Measurements from ENCODE around the gene OPRD1.
A peak's percentile ranks its signal among the peaks of the same experiment; 100 is the strongest.

The OPRD1 gene

DNA sequence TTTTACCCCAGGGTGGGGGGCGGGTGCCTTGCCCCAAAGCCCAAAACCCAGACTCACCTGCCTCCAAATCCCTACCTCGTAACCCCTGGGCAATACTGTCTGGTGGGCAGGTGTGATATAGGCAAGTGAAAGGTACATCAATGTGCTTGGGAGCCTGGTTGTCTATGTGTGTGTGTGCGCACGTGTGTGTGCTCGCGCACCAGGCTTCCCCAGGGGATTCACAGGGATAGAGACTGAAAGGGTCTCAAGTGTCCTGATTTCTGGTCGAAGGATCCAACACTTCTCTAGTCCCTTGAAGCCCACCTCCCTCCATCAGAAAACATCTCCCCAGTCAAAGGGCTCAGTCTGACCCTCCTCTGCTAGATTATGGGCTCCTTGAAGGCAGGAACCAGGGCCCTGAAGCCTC, 73.5 kb downstream of the OPRD1 start:
- no peak for DNase-seq (ENCODE audit: low read depth in 2 of 2)

DNA sequence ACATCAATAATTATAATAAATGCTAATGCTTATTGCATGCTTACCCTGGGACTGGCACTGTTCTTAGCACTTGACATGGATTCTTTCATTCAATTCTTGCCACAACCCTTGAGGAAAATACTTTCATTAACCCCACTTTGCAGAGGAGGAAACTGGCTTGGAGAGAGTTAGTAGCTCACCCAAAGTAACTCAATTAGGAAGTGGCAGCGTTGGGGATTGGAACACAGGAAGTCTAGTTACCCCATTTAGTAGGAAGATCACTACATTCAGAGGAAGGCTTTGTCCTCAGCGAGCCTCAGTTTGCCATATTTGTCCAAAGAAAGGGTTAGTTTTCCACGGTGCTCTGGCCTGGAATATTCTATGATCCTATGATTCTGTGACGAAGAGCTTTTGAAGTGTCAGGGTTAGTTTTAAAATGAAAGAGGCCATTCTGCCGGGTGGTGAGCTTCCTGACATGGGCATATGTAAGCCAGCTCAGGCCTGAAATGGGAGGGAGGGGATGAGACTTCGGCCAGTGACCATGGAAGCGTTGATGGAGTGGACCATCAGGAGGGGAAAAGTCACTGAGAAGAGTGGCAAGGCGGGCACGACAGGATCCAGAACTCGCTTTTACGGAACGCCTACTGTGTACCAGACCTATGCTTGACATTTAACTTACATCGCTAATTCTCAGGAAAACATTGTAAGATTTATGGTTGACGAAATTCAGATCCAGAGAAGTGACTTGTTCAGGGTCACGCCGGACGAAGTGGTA, 74.2 kb downstream of the OPRD1 start:
- DNase-seq (ENCODE audit: low read depth in 2 of 2), result no peak

DNA sequence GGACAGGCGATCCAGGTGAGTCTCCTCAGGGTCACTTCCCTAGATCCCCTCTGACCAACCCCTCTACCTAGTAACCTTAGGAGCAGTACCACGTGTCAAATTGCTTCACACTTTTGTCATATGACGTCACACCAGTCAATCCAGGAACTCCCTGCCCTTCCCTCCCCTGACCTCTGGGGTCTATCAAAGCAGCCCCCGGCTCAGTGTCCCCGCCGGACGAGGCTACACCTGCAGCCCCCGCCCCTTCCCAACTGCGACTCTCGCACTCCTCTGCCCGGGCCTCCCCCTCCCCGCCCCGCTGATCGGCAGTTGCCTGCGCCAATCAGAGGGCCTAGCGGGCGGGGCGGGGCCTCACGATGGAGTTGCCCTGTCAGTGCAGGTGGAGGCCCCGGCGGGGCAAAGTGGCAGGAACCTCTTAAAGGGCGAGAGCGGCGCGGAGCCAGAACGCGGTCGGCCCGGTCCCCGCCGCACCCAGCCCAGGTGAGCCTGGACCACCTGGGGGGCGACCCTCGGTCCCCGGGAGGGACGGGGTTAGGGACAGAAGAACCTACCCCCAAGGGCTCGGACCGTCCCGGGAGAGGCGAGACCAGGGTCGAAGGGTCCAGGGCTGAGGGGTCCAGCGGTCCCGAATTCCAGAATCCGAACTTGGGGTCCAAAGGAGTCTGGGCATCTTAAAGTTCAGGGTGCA, 74.9 kb downstream of the OPRD1 start:
- peak; percentile 74 to 80 for DNase-seq (ENCODE audit: low read depth in 2 of 2)

DNA sequence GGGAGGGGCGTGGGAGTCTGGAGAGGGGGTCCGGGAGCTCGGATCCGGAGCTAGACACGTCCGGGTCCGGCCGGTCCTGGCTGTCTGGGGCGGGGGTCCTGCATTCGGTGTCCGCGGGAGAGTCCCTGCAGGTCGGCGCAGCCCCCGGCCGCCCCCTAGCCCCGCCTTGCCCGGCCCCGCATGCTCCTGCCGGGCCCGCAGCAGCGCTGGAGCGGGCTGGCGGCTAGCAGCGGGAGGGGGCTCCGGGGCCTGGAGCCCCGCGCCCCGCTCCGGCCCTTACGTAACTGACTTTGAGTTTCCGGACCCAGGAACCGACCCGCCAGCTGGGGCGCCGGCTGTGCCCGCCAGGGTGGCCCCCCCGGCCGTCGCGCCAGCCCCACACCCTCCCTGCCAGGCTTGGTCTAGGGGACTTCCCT, 75.5 kb downstream of the OPRD1 start:
- peak in 1 of 2 donors; percentile 19 for DNase-seq (ENCODE audit: low read depth in 2 of 2)

DNA sequence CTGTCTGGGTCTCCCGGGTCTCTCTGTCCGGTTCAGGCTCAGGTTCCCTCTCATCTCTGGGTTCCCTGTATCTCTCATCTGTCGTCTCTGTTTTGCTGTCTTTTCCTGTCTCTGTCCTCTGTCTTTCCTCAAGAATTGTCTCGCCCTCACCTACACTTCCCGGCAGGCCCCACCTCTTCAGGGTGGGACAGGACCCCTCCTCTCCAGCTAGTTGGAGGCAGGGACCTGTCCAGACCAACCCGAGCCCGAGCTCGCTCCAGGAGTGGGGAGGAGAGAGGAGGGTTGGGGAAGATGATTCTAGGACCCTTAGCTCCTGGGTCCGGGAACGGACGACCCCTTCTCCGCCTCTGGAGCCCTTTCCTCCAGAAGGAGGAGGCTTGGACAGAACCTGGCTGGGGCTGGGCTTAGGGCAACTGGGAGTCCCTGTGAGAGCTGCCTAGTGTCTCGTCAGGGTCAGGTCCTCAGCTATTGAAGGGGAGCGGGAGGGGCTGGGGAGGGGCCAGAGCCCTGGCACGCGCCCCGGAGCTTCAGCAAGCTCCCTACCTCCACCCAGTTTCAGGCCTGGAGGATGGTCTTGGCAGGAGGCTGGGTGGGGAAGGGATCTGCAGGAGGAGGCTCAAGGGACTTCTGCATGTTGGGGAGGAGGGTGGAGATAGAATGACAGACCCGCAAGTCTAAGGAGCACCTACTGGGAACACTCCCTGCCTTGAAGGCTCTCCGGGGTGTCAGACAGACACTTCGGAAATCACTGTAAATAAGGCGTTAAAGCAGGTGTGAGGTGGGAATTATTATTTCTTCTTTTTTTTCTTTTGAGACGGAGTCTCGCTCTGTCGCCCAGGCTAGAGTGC, 76.1 kb downstream of the OPRD1 start:
- no peak for DNase-seq (ENCODE audit: low read depth in 2 of 2)

DNA sequence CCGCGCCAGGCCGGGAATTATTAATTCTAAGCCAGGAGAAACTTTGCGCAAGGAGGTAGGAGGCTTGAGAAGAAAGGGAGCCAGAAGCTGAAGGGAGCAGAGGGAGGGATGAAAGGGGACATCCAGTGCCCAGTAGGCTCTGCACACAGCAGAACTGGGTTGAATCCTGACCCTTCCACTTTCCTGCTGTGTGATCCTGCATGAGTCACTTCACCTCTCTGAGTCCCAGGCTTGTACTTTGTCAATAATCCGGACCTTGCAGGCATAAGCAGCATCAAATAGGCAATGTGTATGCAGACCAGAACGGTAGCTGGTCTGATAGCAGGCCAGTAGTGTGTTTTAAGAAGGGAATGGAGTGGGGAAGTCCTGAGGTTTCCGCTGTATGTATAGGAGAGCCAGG, 76.9 kb downstream of the OPRD1 start:
- DNase-seq (ENCODE audit: low read depth in 2 of 2), result no peak

DNA sequence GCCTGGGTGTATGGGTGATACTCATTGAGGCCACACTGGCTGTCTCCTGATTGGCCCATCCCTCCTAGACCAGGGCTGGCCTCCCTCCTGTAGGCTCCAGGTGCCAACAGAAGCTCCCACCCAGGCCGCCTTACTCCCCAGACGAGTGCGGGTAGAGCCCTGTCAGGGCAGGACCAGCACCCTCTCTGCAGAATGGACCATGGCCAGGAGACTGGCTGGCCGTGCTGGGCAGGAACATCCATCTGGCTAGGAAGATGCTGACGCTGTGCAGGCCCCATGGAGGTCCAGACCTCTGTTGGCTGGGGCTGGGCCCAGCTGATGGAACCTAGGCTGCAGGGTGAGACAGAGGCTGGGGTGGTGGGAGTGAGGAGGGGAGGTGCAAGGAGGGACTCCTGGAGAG, 77.4 kb downstream of the OPRD1 start:
- DNase-seq (ENCODE audit: low read depth in 2 of 2), result no peak

DNA sequence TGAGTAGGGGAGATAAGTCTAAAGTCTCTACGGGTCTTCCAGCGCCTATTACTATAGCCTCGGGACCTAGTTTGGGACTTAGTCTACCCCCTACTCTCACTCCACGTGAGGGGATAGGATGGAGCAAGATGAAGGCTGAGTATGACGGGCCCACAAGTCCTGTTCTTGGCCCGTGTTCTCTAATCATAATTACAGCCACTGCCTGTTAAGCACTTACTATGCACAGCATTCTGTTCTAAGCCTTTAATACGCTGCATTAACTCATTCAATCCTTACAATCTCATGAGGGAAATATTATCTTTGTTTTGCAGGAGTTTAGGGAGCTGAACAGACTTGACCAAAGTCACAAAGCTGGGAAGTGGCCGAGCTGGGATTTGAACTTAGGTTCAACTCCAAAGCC, 78.5 kb downstream of the OPRD1 start:
- no peak for DNase-seq (ENCODE audit: low read depth in 2 of 2)

DNA sequence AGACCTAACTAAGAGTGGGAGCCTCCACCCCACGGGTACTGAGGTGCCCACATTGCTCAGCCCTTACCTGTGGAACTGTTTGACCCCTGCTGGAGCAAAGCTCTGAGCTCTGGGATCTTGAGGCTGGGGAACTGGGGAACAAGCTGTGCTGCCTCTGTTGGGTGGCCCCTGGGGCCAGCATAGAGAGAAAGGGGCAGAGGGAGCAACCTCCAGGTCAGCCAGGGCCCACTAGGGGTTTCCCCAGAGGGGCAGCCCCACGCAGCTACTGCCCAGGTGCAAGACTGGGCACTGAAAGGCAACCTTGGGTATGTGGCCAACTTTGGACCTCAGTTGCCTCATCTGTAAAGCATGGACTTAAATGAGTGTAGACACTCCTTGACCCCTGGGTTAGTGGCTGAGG, 78.9 kb downstream of the OPRD1 start:
- DNase-seq (ENCODE audit: low read depth in 2 of 2), result no peak

DNA sequence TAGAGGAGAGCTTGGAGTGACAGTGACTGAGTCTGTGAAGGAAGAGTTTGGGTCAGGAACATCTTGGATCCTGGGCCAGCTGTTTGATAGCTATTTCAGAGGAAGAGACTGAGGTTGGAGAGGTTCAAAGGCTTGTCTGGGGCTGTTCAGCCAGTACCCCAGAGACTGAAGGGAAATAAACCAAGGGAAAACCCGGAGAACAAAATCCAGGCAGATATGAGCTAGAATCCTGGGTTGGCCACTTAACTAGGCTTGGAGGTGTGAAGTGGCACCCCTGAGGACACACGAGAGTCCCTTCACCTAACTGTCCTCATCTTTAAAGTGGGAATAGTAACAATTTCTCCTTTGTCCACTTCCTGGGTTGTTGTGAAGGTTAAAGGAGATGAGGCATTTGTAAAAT, 79.3 kb downstream of the OPRD1 start:
- DNase-seq (ENCODE audit: low read depth in 2 of 2), result no peak

DNA sequence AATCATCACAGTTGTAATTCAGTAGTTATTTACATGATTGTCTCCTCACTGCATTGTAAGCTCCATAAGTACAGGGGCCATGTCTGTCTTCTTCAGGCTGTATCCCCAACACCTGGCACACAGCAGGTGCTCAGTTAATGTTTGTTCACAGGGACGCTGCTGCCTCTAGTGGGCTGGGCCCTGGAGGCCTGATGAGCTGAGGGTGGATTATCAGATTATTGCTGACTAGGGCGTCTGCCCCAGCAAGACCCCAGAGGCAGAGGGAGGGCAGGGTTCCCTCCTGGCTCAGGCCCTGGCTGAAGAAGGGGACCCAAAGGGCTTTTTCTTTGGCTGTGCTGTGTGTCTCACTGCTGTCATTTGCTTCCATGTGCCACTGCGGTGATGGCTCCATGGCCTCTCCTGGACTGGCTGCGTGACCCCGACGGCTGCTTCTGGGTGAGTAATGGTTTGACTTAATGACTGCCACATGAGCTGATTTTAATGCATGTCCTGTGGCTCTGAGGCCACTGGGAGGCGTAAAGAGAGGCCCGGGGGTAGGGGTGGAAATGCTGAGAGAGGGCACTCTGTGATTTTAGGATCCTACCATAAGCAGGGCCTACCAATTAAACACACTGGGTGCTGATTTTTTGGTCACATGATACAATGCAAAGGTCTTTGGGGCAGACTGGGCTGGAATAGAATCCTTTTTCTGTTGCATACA, 81.6 kb downstream of the OPRD1 start:
- no peak for DNase-seq (ENCODE audit: low read depth in 2 of 2)

DNA sequence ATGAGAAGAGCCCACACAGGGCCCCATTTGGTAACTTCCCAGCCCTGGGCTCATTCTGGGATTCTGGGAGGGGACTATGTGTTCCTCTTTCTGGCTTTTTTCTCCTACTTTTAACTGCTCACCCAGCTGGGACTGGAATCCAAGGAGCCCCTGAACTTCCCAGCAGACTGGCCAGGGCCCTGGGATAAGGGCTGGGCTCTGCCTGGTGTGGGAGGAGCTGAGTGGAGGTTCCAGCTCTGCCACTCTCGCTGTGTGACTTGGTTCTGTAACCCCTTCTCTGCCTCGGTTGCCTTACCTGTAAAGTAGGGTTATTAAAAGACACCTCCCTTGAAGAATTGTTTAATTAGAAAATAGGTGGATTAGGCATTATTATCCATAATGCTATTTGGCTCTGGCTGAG, 82.8 kb downstream of the OPRD1 start:
- no peak for DNase-seq (ENCODE audit: low read depth in 2 of 2)

DNA sequence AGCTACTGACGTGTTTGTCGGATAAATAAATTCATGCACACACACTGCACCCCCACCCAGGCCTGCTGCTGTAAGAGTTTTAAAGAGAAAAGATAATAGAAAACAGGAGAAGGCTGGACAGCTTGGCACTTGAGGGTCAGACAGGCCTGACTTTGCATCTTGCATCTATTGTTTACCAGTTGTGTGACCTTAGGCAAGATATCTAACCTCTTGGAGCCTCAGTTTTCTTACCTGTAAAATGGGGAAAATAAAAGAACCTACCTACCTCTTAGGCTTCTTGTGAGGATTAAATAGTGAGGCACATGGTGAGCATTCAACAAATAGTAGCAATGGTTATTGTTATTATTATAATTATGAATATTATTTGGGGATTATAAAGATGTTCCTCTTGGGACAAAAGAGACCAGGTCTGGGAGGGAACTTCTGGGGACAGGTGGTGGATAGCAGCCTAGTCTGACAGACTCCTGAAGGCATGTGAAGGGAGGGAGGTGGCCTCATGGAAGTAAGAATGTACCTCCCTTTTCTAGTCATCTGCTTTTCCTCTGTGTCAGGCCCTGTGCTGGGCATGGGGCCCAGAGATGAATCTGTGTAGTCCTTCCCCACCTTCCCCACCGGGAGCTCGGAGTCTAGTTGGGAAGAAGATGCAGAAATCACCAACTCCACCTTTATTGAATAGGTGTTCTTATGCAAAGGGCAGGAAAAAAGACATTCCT, 84.1 kb downstream of the OPRD1 start:
- DNase-seq (ENCODE audit: low read depth in 2 of 2), result no peak

DNA sequence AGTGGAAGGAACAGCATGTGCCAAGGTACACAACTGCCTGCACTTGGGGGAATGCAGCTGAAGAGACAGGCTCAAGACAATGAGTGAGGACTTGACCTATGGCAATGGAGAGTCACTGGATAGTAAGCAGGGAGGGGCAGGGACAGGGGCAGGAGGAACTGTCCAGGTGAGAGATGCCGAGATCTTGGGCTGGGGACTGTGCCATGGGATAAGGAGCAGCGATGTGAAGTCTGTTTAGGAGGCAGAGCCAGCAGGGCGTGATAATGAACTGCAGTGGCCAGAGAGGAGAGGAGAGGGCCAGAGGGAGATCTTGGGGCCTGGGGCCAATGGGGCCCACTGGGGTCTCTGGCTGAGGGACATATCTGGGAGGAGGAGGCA, 84.6 kb downstream of the OPRD1 start:
- no peak for DNase-seq (ENCODE audit: low read depth in 2 of 2)

DNA sequence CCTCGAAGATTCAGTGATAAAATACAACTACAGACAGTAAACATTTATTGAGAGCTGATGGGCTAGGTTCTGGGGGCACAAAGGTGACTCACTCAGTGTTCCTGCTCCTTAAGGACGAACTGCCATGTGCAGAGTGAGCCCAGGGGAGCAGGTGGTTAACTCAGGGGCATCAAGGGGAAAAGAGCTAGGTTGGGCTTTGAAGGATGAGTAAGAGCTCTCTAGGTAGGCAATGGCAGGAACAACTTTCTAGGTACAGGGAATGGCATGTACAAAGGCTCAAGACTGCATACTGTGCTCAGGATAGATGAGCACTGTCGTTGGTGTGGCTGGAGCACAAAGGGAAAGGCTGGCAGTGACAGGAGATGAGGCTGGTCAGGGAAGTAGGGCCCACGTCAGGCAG, 85.8 kb downstream of the OPRD1 start:
- no peak for DNase-seq (ENCODE audit: low read depth in 2 of 2)

DNA sequence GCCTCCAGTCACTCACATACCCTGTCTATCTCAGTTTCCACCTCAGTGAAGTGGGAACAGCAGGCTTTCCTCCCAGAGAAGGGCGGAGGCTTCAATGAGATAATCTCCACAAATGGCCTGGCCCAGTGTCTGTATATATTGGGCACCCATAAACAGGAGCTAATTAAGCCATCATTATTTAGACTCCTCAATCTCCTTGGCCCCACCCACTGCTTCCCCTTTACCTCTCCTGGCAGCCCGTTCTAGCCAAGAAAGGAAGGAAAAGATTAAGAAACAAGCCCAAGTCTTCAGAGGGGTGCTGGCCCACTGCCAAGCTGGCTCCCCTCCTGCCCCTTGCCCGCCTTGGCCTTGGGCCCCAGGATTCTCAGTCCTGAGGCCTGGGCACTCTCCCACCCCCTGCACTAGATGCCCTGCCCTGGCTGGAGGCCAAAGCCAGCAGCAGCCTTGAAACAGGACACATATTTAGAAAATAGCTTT, 86.5 kb downstream of the OPRD1 start:
- DNase-seq (ENCODE audit: low read depth in 2 of 2), result no peak

DNA sequence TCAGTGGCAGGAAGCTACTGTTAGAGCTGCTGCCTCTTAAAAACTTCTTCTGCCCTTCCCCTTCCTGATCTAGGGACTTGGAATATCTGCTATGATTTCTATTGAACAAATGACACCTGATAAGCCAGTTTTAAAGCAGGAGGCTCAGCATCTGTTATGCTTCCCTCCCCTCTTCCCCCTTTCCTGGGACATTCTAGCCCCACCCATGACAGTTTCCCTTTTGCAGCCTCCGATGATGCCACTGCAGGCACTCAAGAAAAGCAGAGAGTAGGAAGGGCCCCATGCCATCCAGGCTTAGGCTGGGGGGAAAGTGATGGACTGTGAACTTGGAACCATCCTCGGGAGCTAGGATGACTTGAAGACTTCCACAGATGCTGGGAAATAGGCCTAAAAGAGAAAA, 87.3 kb downstream of the OPRD1 start:
- DNase-seq (ENCODE audit: low read depth in 2 of 2), result no peak

DNA sequence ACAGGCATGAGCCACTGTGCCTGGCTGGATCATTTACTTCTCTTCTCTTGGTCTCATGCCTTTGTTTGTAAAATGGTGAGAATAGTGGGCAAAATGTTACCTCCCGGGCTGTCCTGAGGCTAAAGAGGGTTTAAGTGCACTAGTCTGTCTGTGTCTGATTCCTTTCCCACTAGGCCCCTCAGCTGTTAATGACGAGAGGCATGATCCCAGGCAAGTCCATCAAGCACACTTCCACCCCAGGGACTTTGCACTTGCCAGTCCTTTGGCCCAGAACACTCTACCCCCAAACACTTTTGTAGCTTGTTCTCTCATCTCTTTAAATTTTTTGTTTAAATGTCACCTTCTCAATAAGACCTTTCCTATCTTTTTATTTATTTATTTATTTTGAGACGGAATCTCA, 88.6 kb downstream of the OPRD1 start:
- DNase-seq (ENCODE audit: low read depth in 2 of 2), result no peak

DNA sequence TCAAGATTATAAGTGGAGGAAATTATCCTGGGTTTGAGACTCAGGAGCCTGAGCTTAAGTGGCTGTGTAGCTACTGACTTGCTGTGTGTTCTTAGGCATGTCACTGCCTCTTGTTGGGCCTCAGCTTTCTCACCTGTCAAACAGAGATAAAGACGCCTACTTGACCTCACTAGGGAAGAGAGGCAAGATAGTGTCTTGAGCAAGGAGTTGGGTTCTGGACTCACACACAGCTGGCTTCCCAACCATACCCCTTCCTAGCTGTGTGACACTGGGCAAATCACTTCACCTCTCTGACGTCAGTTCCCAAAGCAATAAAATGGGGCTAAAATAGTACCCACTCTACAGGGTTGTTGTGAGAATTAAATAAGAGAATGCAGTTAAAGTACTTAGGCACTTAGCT, 90.8 kb downstream of the OPRD1 start:
- DNase-seq (ENCODE audit: low read depth in 2 of 2), result no peak

DNA sequence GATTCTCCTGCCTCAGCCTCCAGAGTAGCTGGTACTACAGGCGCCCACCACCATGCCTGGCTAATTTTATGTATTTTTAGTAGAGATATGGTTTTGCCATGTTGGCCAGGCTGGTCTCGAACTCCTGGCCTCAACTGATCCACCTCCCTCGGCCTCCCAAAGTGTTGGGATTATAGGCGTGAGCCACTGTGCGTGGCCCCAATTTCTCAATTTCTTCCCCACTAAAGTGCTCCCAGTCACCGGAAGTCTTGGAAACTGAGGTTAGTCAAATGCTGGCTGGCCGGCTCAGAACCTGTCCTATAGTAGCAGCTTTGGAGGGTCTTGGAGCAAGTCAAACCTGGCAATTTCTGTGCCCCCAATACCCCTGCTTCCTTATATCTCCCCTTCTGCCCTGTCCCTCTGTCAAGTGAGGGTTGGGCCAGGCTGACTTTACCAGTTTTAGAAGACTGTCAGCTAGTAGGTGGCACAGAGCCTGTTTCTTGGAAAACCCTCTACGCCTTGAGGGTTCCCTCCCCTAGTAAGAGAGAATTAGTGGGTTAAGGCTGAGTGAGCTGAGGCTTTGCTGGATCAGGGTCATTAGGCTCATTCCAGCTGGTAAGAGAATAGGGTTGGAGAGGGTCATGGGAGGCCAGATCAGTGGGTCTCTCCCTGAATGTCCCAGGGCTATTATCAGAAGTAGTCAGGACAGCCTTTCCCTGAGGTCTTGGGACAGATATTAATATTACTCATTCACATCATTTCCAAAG, 94.1 kb downstream of the OPRD1 start:
- no peak for DNase-seq (ENCODE audit: low read depth in 2 of 2)

DNA sequence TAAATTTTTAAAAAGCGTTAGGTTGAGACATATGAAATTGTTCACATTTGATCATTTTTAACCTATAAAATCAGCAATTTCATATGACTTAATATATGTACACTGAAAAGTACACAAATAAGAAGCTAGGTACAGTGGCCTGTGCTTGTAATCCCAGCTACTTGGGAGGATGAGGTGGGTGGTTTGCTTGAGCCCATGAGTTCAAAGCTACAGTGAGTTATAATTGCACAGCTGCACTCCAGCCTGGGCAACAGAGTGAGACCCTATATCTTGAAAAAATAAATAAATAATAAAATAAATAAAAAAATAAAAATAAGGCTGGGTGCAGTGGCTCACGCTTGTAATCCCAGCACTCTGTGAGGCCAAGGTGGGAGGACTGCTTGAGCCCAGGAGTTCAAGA, 97.2 kb downstream of the OPRD1 start:
- DNase-seq (ENCODE audit: low read depth in 2 of 2), result no peak
